GM23338 (cell line): Measurements from ENCODE around the gene FXYD7. TPM values are rescaled to one million over a fixed set of nuclear protein-coding genes. Genes with fewer than 3 reads are reported as not detected.

Experiments used
- ATAC-seq: fragments of 200-7000 bp; cut with Tn5 transposase; 3 replicates; pipeline ENCODE4 v1.9.1; 2020
- DNase-seq: peaks from one replicate; pipeline ENCODE4 v3.0.0-alpha.2; 2015; ENCODE audit warnings: low spot score
- H2AFZ ChIP-seq: fragments of 200-600 bp; sonication (generic); 2 replicates; pipeline ENCODE4 v1.8.0; 2016; ENCODE audit warnings: antibody characterized with exemption, mild to moderate bottlenecking, moderate library complexity
- H3F3A ChIP-seq: fragments of 200-600 bp; sonication (generic); replicated peaks from 2 replicates; pipeline ENCODE4 v1.8.0; 2017; ENCODE audit warnings: antibody characterized with exemption, mixed run types, low read depth
- H3K27ac ChIP-seq: fragments of 200-600 bp; sonication (generic); 2 replicates; pipeline ENCODE4 v1.6.1; 2016; ENCODE audit warnings: low read depth
- H3K27me3 ChIP-seq: fragments of 200-600 bp; sonication (generic); 2 replicates; pipeline ENCODE4 v1.8.0; 2016; ENCODE audit warnings: mild to moderate bottlenecking, mixed run types, moderate library complexity; ENCODE audit not compliant: insufficient read depth
- H3K36me3 ChIP-seq: fragments of 200-600 bp; sonication (generic); 2 replicates; pipeline ENCODE4 v1.8.0; 2016; ENCODE audit warnings: mild to moderate bottlenecking; ENCODE audit not compliant: insufficient read depth
- H3K4me1 ChIP-seq: fragments of 200-600 bp; sonication (generic); 2 replicates; pipeline ENCODE4 v1.8.0; 2016; ENCODE audit warnings: mild to moderate bottlenecking, moderate library complexity; ENCODE audit not compliant: insufficient read depth
- H3K4me2 ChIP-seq: fragments of 200-600 bp; sonication (generic); 2 replicates; pipeline ENCODE4 v1.7.1; 2017; ENCODE audit warnings: mixed run types
- H3K4me3 ChIP-seq: fragments of 200-600 bp; sonication (generic); 2 replicates; pipeline ENCODE4 v1.6.1; 2016; ENCODE audit warnings: mixed run types
- H3K79me2 ChIP-seq: fragments of 200-600 bp; sonication (generic); replicated peaks from 2 replicates; pipeline ENCODE4 v1.8.0; 2017; ENCODE audit warnings: mild to moderate bottlenecking; ENCODE audit not compliant: insufficient read depth
- H3K9me2 ChIP-seq: fragments of 200-600 bp; sonication (generic); 2 replicates; pipeline ENCODE4 v1.8.0; 2017; ENCODE audit not compliant: insufficient read depth
- H4K20me1 ChIP-seq: fragments of 200-600 bp; sonication (generic); replicated peaks from 2 replicates; pipeline ENCODE4 v1.8.0; 2017; ENCODE audit warnings: mild to moderate bottlenecking; ENCODE audit not compliant: insufficient read depth
- H3K27ac Mint-ChIP-seq: 2 replicates; pipeline ENCODE4 v1.8.0; 2020; ENCODE audit warnings: inconsistent platforms, mild to moderate bottlenecking, moderate library complexity, mixed read lengths
- H3K27me3 Mint-ChIP-seq: 3 replicates; pipeline ENCODE4 v1.8.0; 2022; ENCODE audit warnings: low read depth, mild to moderate bottlenecking, moderate library complexity, mixed read lengths, inconsistent platforms; ENCODE audit not compliant: insufficient read depth, poor library complexity
- H3K36me3 Mint-ChIP-seq: 3 replicates; pipeline ENCODE4 v1.8.0; 2021; ENCODE audit warnings: low read depth, mild to moderate bottlenecking, inconsistent platforms, moderate library complexity, mixed read lengths
- H3K4me1 Mint-ChIP-seq: 3 replicates; pipeline ENCODE4 v1.8.0; 2020; ENCODE audit warnings: mild to moderate bottlenecking, inconsistent platforms, mixed read lengths
- H3K4me3 Mint-ChIP-seq: 3 replicates; pipeline ENCODE4 v1.8.0; 2021; ENCODE audit warnings: moderate library complexity, mild to moderate bottlenecking, inconsistent platforms, mixed read lengths
- H3K9me3 Mint-ChIP-seq: 3 replicates; pipeline ENCODE4 v1.8.0; 2020; ENCODE audit warnings: moderate library complexity, mild to moderate bottlenecking, inconsistent platforms, mixed read lengths
- CREB1 ChIP-seq: fragments of 250-450 bp; sonication (Bioruptor Pico); IDR thresholded peaks from 2 replicates; pipeline ENCODE4 v1.5.0; 2020; ENCODE audit warnings: low read depth, mild to moderate bottlenecking, moderate library complexity
- ETS1 ChIP-seq: IDR thresholded peaks from 2 replicates; pipeline ENCODE4 v1.6.1; 2016; ENCODE audit warnings: antibody characterized with exemption
- EZH2 ChIP-seq: fragments of 200-600 bp; sonication (generic); IDR thresholded peaks from one replicate; pipeline ENCODE4 v1.8.0; 2017; ENCODE audit warnings: antibody characterized with exemption, mild to moderate bottlenecking, low read depth; ENCODE audit not compliant: unreplicated experiment
- EZH2phosphoT487 ChIP-seq: fragments of 200-600 bp; sonication (generic); IDR thresholded peaks from one replicate; pipeline ENCODE4 v1.8.1; 2018; ENCODE audit warnings: antibody characterized with exemption; ENCODE audit not compliant: unreplicated experiment
- JUNB ChIP-seq: IDR thresholded peaks from one replicate; pipeline ENCODE4 v1.6.1; 2016; ENCODE audit warnings: antibody characterized with exemption; ENCODE audit not compliant: unreplicated experiment
- NANOG ChIP-seq: IDR thresholded peaks from 2 replicates; pipeline ENCODE4 v1.6.1; 2016; ENCODE audit warnings: antibody characterized with exemption, borderline replicate concordance
- POLR2AphosphoS5 ChIP-seq: IDR thresholded peaks from 2 replicates; pipeline ENCODE4 v1.6.1; 2016; ENCODE audit warnings: antibody characterized with exemption, low read depth
- REST ChIP-seq: IDR thresholded peaks from one replicate; pipeline ENCODE4 v1.6.1; 2018; ENCODE audit warnings: antibody characterized with exemption; ENCODE audit not compliant: unreplicated experiment
- STAT1 ChIP-seq: IDR thresholded peaks from one replicate; pipeline ENCODE4 v1.6.1; 2016; ENCODE audit warnings: antibody characterized with exemption; ENCODE audit not compliant: unreplicated experiment
- ZNF114 ChIP-seq: fragments of 250-450 bp; sonication (Bioruptor Pico); IDR thresholded peaks from 2 replicates; pipeline ENCODE4 v1.5.0; 2020; ENCODE audit warnings: mild to moderate bottlenecking, moderate library complexity
- ZNF331 ChIP-seq: fragments of 250-450 bp; sonication (Bioruptor Pico); IDR thresholded peaks from 2 replicates; pipeline ENCODE4 v1.5.0; 2020; ENCODE audit warnings: low read depth, mild to moderate bottlenecking, moderate library complexity
- polyA plus RNA-seq: library from polyadenylated mRNA; unstranded; fragments of >200 nt; fragmentation: Nextera tagmentation; extraction: Ambion mirVana; gene quantifications from 2 replicates; pipeline ENCODE4 v1.2.1, GENCODE V29; 2016
- total RNA-seq: library from RNA; depleted of rRNA; stranded (reverse); fragments of >200 nt; shearing (Covaris generic); gene quantifications from 2 replicates; pipeline ENCODE4 v1.2.3, GENCODE V29; 2014
- TF ChIP-seq, protein P1 (sequence below), 2 experiments: fragments of 200-600 bp in 1 of 2; sonication (generic) in 1 of 2; conservative IDR thresholded peaks; 2 replicates each; pipeline versions ENCODE4 v1.5.1 to v1.6.1; 2016 to 2017; ENCODE audit warnings: antibody characterized with exemption in 2 of 2, low read depth in 2 of 2, mild to moderate bottlenecking in 2 of 2, moderate library complexity in 1 of 2
- TF ChIP-seq, protein P2 (sequence below): fragments of 250-450 bp; sonication (Bioruptor Pico); IDR thresholded peaks from 2 replicates; pipeline ENCODE4 v1.5.0; 2020; ENCODE audit warnings: mild to moderate bottlenecking, moderate library complexity

Gene FXYD7
- total and polyA plus RNA-seq, 2 experiments from 2014 or later = 9.6 to 44.0 TPM

GRCh38 chr19:35099155-35099896 lies 43.7 kb upstream of the FXYD7 start:
- no peaks in the 10 kb centered on the region for H3K79me2 ChIP-seq
- no peak overlapping the region for H3K27ac ChIP-seq
- H2AFZ ChIP-seq = no peak overlapping the region
- H3K4me2 ChIP-seq = no peak overlapping the region
- Mint-ChIP-seq H3K36me3 (no peaks in the 10 kb centered on the region), H3K9me3 (no peaks in the 10 kb centered on the region; the same call in 2 of the 3 replicates), H3K4me1 (peaks cover 4% of the 10 kb centered on the region), H3K27me3 (peaks cover 12% of the 10 kb centered on the region), H3K4me3 (no peak overlapping the region), H3K27ac (no peak overlapping the region)
- no peak for TF ChIP-seq JUNB
- TF ChIP-seq, protein P1, sequence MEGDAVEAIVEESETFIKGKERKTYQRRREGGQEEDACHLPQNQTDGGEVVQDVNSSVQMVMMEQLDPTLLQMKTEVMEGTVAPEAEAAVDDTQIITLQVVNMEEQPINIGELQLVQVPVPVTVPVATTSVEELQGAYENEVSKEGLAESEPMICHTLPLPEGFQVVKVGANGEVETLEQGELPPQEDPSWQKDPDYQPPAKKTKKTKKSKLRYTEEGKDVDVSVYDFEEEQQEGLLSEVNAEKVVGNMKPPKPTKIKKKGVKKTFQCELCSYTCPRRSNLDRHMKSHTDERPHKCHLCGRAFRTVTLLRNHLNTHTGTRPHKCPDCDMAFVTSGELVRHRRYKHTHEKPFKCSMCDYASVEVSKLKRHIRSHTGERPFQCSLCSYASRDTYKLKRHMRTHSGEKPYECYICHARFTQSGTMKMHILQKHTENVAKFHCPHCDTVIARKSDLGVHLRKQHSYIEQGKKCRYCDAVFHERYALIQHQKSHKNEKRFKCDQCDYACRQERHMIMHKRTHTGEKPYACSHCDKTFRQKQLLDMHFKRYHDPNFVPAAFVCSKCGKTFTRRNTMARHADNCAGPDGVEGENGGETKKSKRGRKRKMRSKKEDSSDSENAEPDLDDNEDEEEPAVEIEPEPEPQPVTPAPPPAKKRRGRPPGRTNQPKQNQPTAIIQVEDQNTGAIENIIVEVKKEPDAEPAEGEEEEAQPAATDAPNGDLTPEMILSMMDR (conservative IDR thresholded peaks at IDR 0.05; ENCODE audit: low read depth in 2 of 2) = no peak
- no peak for TF ChIP-seq NANOG
- TF ChIP-seq EZH2phosphoT487 = no peak
- TF ChIP-seq ZNF114 (CRISPR knock-in tag) = no peak
- TF ChIP-seq EZH2 = no peak
- no peak for TF ChIP-seq CREB1 (CRISPR knock-in tag)
- no peak for TF ChIP-seq ETS1
- no peak for TF ChIP-seq REST
- no peak for TF ChIP-seq ZNF331 (CRISPR knock-in tag)
- TF ChIP-seq POLR2AphosphoS5 = no peak
- TF ChIP-seq, protein P2, sequence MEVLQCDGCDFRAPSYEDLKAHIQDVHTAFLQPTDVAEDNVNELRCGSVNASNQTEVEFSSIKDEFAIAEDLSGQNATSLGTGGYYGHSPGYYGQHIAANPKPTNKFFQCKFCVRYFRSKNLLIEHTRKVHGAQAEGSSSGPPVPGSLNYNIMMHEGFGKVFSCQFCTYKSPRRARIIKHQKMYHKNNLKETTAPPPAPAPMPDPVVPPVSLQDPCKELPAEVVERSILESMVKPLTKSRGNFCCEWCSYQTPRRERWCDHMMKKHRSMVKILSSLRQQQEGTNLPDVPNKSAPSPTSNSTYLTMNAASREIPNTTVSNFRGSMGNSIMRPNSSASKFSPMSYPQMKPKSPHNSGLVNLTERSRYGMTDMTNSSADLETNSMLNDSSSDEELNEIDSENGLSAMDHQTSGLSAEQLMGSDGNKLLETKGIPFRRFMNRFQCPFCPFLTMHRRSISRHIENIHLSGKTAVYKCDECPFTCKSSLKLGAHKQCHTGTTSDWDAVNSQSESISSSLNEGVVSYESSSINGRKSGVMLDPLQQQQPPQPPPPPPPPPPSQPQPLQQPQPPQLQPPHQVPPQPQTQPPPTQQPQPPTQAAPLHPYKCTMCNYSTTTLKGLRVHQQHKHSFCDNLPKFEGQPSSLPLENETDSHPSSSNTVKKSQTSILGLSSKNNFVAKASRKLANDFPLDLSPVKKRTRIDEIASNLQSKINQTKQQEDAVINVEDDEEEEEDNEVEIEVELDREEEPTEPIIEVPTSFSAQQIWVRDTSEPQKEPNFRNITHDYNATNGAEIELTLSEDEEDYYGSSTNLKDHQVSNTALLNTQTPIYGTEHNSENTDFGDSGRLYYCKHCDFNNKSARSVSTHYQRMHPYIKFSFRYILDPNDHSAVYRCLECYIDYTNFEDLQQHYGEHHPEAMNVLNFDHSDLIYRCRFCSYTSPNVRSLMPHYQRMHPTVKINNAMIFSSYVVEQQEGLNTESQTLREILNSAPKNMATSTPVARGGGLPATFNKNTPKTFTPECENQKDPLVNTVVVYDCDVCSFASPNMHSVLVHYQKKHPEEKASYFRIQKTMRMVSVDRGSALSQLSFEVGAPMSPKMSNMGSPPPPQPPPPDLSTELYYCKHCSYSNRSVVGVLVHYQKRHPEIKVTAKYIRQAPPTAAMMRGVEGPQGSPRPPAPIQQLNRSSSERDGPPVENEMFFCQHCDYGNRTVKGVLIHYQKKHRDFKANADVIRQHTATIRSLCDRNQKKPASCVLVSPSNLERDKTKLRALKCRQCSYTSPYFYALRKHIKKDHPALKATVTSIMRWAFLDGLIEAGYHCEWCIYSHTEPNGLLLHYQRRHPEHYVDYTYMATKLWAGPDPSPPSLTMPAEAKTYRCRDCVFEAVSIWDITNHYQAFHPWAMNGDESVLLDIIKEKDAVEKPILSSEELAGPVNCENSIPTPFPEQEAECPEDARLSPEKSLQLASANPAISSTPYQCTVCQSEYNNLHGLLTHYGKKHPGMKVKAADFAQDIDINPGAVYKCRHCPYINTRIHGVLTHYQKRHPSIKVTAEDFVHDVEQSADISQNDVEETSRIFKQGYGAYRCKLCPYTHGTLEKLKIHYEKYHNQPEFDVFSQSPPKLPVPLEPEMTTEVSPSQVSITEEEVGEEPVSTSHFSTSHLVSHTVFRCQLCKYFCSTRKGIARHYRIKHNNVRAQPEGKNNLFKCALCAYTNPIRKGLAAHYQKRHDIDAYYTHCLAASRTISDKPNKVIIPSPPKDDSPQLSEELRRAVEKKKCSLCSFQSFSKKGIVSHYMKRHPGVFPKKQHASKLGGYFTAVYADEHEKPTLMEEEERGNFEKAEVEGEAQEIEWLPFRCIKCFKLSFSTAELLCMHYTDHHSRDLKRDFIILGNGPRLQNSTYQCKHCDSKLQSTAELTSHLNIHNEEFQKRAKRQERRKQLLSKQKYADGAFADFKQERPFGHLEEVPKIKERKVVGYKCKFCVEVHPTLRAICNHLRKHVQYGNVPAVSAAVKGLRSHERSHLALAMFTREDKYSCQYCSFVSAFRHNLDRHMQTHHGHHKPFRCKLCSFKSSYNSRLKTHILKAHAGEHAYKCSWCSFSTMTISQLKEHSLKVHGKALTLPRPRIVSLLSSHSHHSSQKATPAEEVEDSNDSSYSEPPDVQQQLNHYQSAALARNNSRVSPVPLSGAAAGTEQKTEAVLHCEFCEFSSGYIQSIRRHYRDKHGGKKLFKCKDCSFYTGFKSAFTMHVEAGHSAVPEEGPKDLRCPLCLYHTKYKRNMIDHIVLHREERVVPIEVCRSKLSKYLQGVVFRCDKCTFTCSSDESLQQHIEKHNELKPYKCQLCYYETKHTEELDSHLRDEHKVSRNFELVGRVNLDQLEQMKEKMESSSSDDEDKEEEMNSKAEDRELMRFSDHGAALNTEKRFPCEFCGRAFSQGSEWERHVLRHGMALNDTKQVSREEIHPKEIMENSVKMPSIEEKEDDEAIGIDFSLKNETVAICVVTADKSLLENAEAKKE (CRISPR knock-in tag) = no peak
- TF ChIP-seq STAT1 = no peak
- H3K36me3 ChIP-seq = no peaks in the 10 kb centered on the region
- no peak overlapping the region for H3K4me3 ChIP-seq
- 0 out of 2 replicates have a peak, but pooled peaks cover 3% of the 10 kb centered on the region for H3F3A ChIP-seq
- DNase-seq (no peak), ATAC-seq (no peak)
- H4K20me1 ChIP-seq = no peaks in the 10 kb centered on the region
- no peaks in the 10 kb centered on the region for H3K9me2 ChIP-seq
- no peaks in the 10 kb centered on the region for H3K27me3 ChIP-seq
- no peaks in the 10 kb centered on the region; the same call in 1 of the 2 replicates for H3K4me1 ChIP-seq
